Endothelial cell of umbilical vein (primary cell): ENCODE results near the gene PRC1. TPM values are rescaled to one million over a fixed set of nuclear protein-coding genes. Genes with fewer than 3 reads are reported as not detected.

Experiments
- BruUV-seq: library from RNA; stranded (reverse); fragments of 400-500 nt; replicated peaks from 2 replicates; lab custom pipeline; 2021; lab: Mats Ljungman, UMichigan
- CTCF ChIA-PET: fragments of 300-600, 350-600 bp; sonication (Branson Sonifier 250); formaldehyde crosslinking; loops from one replicate; lab custom pipeline; 2021; ENCODE audit warnings: antibody characterized with exemption, inconsistent platforms; lab: Charles Lee
- POLR2A ChIA-PET: fragments of 300-600, 350-600 bp; sonication (Branson Sonifier 250); formaldehyde crosslinking; loops from one replicate; lab custom pipeline; 2021; ENCODE audit warnings: antibody characterized with exemption, inconsistent platforms; lab: Charles Lee
- DNase-seq: peaks from one replicate; pipeline ENCODE4 v3.0.0-alpha.2; 2011; ENCODE audit warnings: low read depth, low spot score
- FAIRE-seq: peaks from 2 replicates; lab custom pipeline; 2011; peaks lifted over from hg19 to GRCh38; lab: Jason Lieb, UNC
- H2AFZ ChIP-seq: 2 replicates; pipeline ENCODE4 v1.6.0; 2012; ENCODE audit warnings: low read depth, low read length, control low read depth, inconsistent platforms
- H3K27ac ChIP-seq: 2 replicates; pipeline ENCODE4 v1.5.1; 2011; ENCODE audit warnings: low read depth, mild to moderate bottlenecking, control low read depth, low read length, moderate library complexity; ENCODE audit not compliant: insufficient read depth
- H3K27me3 ChIP-seq, 2 experiments: 2 replicates each; pipeline versions ENCODE4 v1.6.0 to v1.6.1; 2011; ENCODE audit warnings: low read length in 2 of 2, mixed read lengths in 1 of 2; ENCODE audit not compliant: control insufficient read depth in 2 of 2, insufficient read depth in 2 of 2
- H3K36me3 ChIP-seq, 2 experiments: 2 replicates in 1 of 2; 3 replicates in 1 of 2; pipeline ENCODE4 v1.5.1; 2011; ENCODE audit warnings: low read length in 2 of 2, mild to moderate bottlenecking in 1 of 2, moderate library complexity in 1 of 2; ENCODE audit not compliant: control insufficient read depth in 2 of 2, insufficient read depth in 2 of 2; ENCODE audit errors: extremely low read depth in 1 of 2
- H3K4me1 ChIP-seq: 3 replicates; pipeline ENCODE4 v1.5.1; 2011; ENCODE audit warnings: mild to moderate bottlenecking, low read length; ENCODE audit not compliant: control insufficient read depth, insufficient read depth; ENCODE audit errors: extremely low read depth
- H3K4me2 ChIP-seq: 2 replicates; pipeline ENCODE4 v1.6.1; 2011; ENCODE audit warnings: low read length, control low read depth, mixed read lengths; ENCODE audit not compliant: insufficient read depth
- H3K4me3 ChIP-seq, 3 experiments: fragments of 200-600 bp in 1 of 3; sonication (generic), shearing (Covaris generic) in 1 of 3; replicated peaks in 1 of 3; 2 replicates each; pipeline ENCODE4 v1.5.1; 2011 to 2016; ENCODE audit warnings: control low read depth in 3 of 3, low read length in 3 of 3, mild to moderate bottlenecking in 2 of 3, inconsistent platforms in 1 of 3, low read depth in 1 of 3, moderate library complexity in 1 of 3; ENCODE audit not compliant: insufficient read depth in 1 of 3
- H3K79me2 ChIP-seq: 2 replicates; pipeline ENCODE4 v1.6.0; 2012; ENCODE audit warnings: low read length, inconsistent platforms; ENCODE audit not compliant: control insufficient read depth, insufficient read depth
- H3K9ac ChIP-seq: replicated peaks from 2 replicates; pipeline ENCODE3; 2011; ENCODE audit warnings: low read length, control low read depth; ENCODE audit not compliant: insufficient read depth; ENCODE audit errors: extremely low read depth
- H3K9me1 ChIP-seq: replicated peaks from 3 replicates; pipeline ENCODE4 v1.6.0; 2011; ENCODE audit warnings: mild to moderate bottlenecking, low read length; ENCODE audit not compliant: control insufficient read depth, insufficient read depth; ENCODE audit errors: extremely low read depth
- H3K9me3 ChIP-seq: replicated peaks from 2 replicates; pipeline ENCODE4 v1.5.1; 2012; ENCODE audit warnings: low read length, inconsistent platforms; ENCODE audit not compliant: control insufficient read depth, insufficient read depth
- H4K20me1 ChIP-seq: replicated peaks from 2 replicates; pipeline ENCODE3; 2011; ENCODE audit warnings: mild to moderate bottlenecking, low read length; ENCODE audit not compliant: control insufficient read depth, insufficient read depth; ENCODE audit errors: extremely low read depth
- EZH2 ChIP-seq: IDR thresholded peaks from 2 replicates; pipeline ENCODE4 v1.6.1; 2012; ENCODE audit warnings: borderline replicate concordance, low read depth, mild to moderate bottlenecking, moderate library complexity, low read length, inconsistent platforms; ENCODE audit not compliant: severe bottlenecking
- FOS ChIP-seq: IDR thresholded peaks from 2 replicates; pipeline ENCODE4 v1.6.1; 2011; ENCODE audit warnings: mild to moderate bottlenecking, low read length, moderate library complexity, borderline replicate concordance; ENCODE audit not compliant: insufficient read depth
- GATA2 ChIP-seq: IDR thresholded peaks from 2 replicates; pipeline ENCODE4 v1.7.0; 2011; ENCODE audit warnings: low read depth, mild to moderate bottlenecking, moderate library complexity, mixed read lengths, low read length; ENCODE audit not compliant: insufficient read length, insufficient read depth
- JUN ChIP-seq: IDR thresholded peaks from 2 replicates; pipeline ENCODE4 v1.6.1; 2011; ENCODE audit warnings: borderline replicate concordance, low read depth; ENCODE audit not compliant: insufficient read length, insufficient read depth
- MYC ChIP-seq: IDR thresholded peaks from one replicate; pipeline ENCODE4 v1.6.1; 2011; ENCODE audit warnings: mild to moderate bottlenecking, low read depth, low read length
- POLR2A ChIP-seq: IDR thresholded peaks from 2 replicates; pipeline ENCODE4 v1.6.1; 2012; ENCODE audit warnings: low read depth, mild to moderate bottlenecking, control low read depth, low read length
- POLR2AphosphoS5 ChIP-seq: IDR thresholded peaks from 2 replicates; pipeline ENCODE4 v1.6.1; 2012; ENCODE audit warnings: low read depth, mild to moderate bottlenecking, control low read depth, low read length, moderate library complexity; ENCODE audit not compliant: insufficient read depth
- dilution Hi-C: fragments of 300-500 bp; cut with MboI; formaldehyde crosslinking; loops from one replicate; pipeline ENCODE4 v1.15.0; 2019; ENCODE audit warnings: low sequenced_read_pairs; ENCODE audit not compliant: extremely low pct_ligation_motif_present
- intact Hi-C: fragments of 100-400 bp; cut with micrococcal nuclease; formaldehyde crosslinking; loops from one replicate; pipeline ENCODE4 v1.10.0; 2022
- polyA plus RNA-seq, 4 experiments: library from polyadenylated mRNA; depleted of rRNA in 3 of 4; stranded (reverse) in 3 of 4; unstranded in 1 of 4; fragments of >200 nt; gene quantifications; 2 replicates each; pipeline versions ENCODE4 v1.2.1 to v1.2.3, GENCODE V29; 2011 to 2012; ENCODE audit warnings: missing spikeins in 1 of 4
- total RNA-seq: library from RNA; stranded (reverse); gene quantifications from 2 replicates; pipeline ENCODE4 v1.2.3, GENCODE V29; 2021
- TF ChIP-seq, protein P1 (sequence below): IDR thresholded peaks from 2 replicates; pipeline ENCODE4 v1.6.1; 2011; ENCODE audit not compliant: insufficient read depth, insufficient read length
- TF ChIP-seq, protein P2 (sequence below), 2 donors: IDR thresholded peaks; 1 replicate in 1 of 2; 2 replicates in 1 of 2; pipeline ENCODE4 v1.5.1; 2011; ENCODE audit warnings: low read length in 2 of 2, mild to moderate bottlenecking in 2 of 2, moderate library complexity in 2 of 2, control low read depth in 1 of 2, inconsistent platforms in 1 of 2, low read depth in 1 of 2; ENCODE audit not compliant: insufficient read depth in 1 of 2; ENCODE audit errors: extremely low read depth in 1 of 2

PRC1 gene
- total and polyA plus RNA-seq, 2 donors (not counting 3 experiments of a cell fraction or from before 2014, with no cell fraction given): 171 to 280 TPM

DNA sequence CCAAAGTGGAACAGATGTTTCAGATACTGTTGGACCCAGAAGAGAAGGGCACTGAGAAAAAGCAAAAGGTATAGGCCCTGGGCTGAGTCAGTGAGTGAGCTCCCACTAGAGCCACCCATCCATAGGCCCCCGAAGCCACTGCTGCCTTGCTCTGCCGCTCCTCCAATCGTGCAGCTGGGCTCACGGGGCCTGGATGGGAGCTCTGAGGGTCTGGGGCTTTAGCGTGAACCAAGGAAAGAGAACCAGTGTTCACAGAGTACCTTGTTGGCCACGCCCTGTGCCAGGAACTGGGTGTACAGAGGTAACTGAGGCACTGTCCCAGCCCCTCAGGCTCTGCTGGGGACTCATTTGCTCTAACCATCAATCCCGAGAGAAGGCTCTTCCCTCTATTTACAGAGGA is 54.6 kb downstream of the PRC1 start:
- BruUV-seq: no TSS peak
- H3K4me3 ChIP-seq: no peak overlapping the region
- FAIRE-seq (no peak), DNase-seq (no peak)
- H3K4me1 ChIP-seq: peaks cover 16% of the 10 kb centered on the region
- ChIA-PET POLR2A (no interaction called here), CTCF (interaction anchor here (1.2 kb wide), 1 partner anchor 17 kb away, joined by 4 read pairs; no protein-coding TSS in a partner anchor)
- peaks cover 16 to 41% of the 10 kb centered on the region in 2 experiments for H3K36me3 ChIP-seq
- intact Hi-C loops: no loop called here
- no peaks in the 10 kb centered on the region for H3K9me3 ChIP-seq
- no peaks in the 10 kb centered on the region for H4K20me1 ChIP-seq
- H2AFZ ChIP-seq: no peak overlapping the region
- H3K4me2 ChIP-seq: no peak overlapping the region
- H3K9ac ChIP-seq: no peak overlapping the region
- no peak for TF ChIP-seq POLR2AphosphoS5
- no peak for TF ChIP-seq JUN
- no peak for TF ChIP-seq POLR2A
- no peak for TF ChIP-seq MYC
- TF ChIP-seq GATA2: no peak
- no peak for TF ChIP-seq EZH2
- no peak for TF ChIP-seq FOS
- TF ChIP-seq, protein P1, sequence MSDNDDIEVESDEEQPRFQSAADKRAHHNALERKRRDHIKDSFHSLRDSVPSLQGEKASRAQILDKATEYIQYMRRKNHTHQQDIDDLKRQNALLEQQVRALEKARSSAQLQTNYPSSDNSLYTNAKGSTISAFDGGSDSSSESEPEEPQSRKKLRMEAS: no peak
- TF ChIP-seq, protein P2, sequence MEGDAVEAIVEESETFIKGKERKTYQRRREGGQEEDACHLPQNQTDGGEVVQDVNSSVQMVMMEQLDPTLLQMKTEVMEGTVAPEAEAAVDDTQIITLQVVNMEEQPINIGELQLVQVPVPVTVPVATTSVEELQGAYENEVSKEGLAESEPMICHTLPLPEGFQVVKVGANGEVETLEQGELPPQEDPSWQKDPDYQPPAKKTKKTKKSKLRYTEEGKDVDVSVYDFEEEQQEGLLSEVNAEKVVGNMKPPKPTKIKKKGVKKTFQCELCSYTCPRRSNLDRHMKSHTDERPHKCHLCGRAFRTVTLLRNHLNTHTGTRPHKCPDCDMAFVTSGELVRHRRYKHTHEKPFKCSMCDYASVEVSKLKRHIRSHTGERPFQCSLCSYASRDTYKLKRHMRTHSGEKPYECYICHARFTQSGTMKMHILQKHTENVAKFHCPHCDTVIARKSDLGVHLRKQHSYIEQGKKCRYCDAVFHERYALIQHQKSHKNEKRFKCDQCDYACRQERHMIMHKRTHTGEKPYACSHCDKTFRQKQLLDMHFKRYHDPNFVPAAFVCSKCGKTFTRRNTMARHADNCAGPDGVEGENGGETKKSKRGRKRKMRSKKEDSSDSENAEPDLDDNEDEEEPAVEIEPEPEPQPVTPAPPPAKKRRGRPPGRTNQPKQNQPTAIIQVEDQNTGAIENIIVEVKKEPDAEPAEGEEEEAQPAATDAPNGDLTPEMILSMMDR (IDR thresholded peaks at IDR 0.05; ENCODE audit: extremely low read depth in 1 of 2, insufficient read depth in 1 of 2, low read depth in 1 of 2, low read length in 2 of 2): no peak
- no peaks in the 10 kb centered on the region for H3K27me3 ChIP-seq
- no peak overlapping the region for H3K27ac ChIP-seq
- dilution Hi-C loops: no loop called here
- no peaks in the 10 kb centered on the region for H3K9me1 ChIP-seq
- peaks cover 17% of the 10 kb centered on the region for H3K79me2 ChIP-seq
